ENCODE results near the gene YDJC.

DNA sequence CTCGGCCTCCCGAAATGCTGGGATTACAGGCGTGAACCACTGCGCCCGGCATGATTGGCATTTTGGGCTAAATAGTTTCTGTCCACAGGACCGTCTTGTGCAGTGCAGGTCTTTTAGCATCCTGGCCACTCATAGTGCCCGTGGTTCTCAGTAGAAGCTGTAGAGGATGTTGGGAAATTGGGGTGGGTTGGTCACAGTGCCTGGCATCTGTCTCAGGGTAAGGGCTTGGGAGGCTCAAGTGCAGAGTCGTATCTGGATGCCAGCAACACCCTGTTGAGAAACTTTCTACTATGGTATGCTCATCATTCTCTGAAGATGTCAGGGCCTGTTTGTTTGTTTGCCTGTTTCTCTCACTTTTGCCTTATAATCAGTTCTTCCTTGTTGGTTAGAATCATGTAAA, 40.4 kb downstream of the YDJC start:
- TF ChIP-seq POLR2AphosphoS5 (IDR thresholded peaks at IDR 0.05): no peak
- TF ChIP-seq, protein P1, sequence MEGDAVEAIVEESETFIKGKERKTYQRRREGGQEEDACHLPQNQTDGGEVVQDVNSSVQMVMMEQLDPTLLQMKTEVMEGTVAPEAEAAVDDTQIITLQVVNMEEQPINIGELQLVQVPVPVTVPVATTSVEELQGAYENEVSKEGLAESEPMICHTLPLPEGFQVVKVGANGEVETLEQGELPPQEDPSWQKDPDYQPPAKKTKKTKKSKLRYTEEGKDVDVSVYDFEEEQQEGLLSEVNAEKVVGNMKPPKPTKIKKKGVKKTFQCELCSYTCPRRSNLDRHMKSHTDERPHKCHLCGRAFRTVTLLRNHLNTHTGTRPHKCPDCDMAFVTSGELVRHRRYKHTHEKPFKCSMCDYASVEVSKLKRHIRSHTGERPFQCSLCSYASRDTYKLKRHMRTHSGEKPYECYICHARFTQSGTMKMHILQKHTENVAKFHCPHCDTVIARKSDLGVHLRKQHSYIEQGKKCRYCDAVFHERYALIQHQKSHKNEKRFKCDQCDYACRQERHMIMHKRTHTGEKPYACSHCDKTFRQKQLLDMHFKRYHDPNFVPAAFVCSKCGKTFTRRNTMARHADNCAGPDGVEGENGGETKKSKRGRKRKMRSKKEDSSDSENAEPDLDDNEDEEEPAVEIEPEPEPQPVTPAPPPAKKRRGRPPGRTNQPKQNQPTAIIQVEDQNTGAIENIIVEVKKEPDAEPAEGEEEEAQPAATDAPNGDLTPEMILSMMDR (IDR thresholded peaks at IDR 0.05): no peak
